ENCODE results near the gene LLCFC1. TPM values are rescaled to one million over a fixed set of nuclear protein-coding genes. Genes with fewer than 3 reads are reported as not detected.

Gene LLCFC1
- polyA plus RNA-seq (ENCODE audit: insufficient read length in 3 of 3) = 1 to 10 TPM in 1 of 3 donors, under 1 TPM in 2; 0.40 to 1.0 (median 0.61) TPM
- long read RNA-seq, donor 1 = 0 reads
- long read RNA-seq, donor 2 = 0 reads
- long read RNA-seq, donor 3 = 0 reads
- long read RNA-seq, donor 4 = 0 reads
- long read RNA-seq, donor 5 = 0 reads
- long read RNA-seq, donor 6 = 0 reads
- long read RNA-seq, donor 7 = 0 reads
- long read RNA-seq, donor 8 = 0 reads
- long read RNA-seq, donor 9 = 0 reads
- long read RNA-seq, donor 10 = 0 reads
- long read RNA-seq, donor 11 = 0 reads
- long read RNA-seq, donor 12 = 0 reads
- long read RNA-seq, donor 13 = 0 reads
- long read RNA-seq, donor 14 = 0 reads
- long read RNA-seq, donor 15 = 0 reads
- long read RNA-seq, donor 16 = 0 reads

- no peak for DNase-seq
Observed at GRCh38 chr7:142939226-142939910, at the start of gene LLCFC1. TSS of gene LLCFC1 (plus strand) at chr7:142939484. CDS start at chr7:142939622, 138 bp downstream.

GRCh38 chr7:142889816-142890215 lies 49.5 kb upstream of the LLCFC1 start:
- no peak for DNase-seq

- DNase-seq = no peak
Observed at GRCh38 chr7:142890874-142891485, 48.3 kb upstream of the LLCFC1 start.

GRCh38 chr7:142891490-142892082 lies 47.7 kb upstream of the LLCFC1 start:
- no peak for DNase-seq

GRCh38 chr7:142892951-142893350 lies 46.3 kb upstream of the LLCFC1 start:
- DNase-seq = no peak

GRCh38 chr7:142894112-142894984 lies 44.9 kb upstream of the LLCFC1 start:
- DNase-seq = no peak

- DNase-seq = no peak
Observed at GRCh38 chr7:142894985-142895593, 44.2 kb upstream of the LLCFC1 start.

GRCh38 chr7:142896151-142896550 lies 43.1 kb upstream of the LLCFC1 start:
- DNase-seq = no peak

- no peak for DNase-seq
Observed at GRCh38 chr7:142896741-142897379, 42.4 kb upstream of the LLCFC1 start.

GRCh38 chr7:142897691-142898090 lies 41.6 kb upstream of the LLCFC1 start:
- no peak for DNase-seq

- no peak for DNase-seq
Observed at GRCh38 chr7:142898377-142899170, 40.7 kb upstream of the LLCFC1 start.

- DNase-seq = no peak
Observed at GRCh38 chr7:142899661-142900060, 39.6 kb upstream of the LLCFC1 start.

GRCh38 chr7:142901426-142902259 lies 37.6 kb upstream of the LLCFC1 start:
- no peak for DNase-seq

GRCh38 chr7:142904128-142904527 lies 35.2 kb upstream of the LLCFC1 start:
- DNase-seq = no peak

- no peak for DNase-seq
Observed at GRCh38 chr7:142905759-142906158, 33.5 kb upstream of the LLCFC1 start.

GRCh38 chr7:142906643-142907042 lies 32.6 kb upstream of the LLCFC1 start:
- no peak for DNase-seq

GRCh38 chr7:142908290-142908689 lies 31.0 kb upstream of the LLCFC1 start:
- no peak for DNase-seq
